Heart right ventricle (tissue), 16 donors: ENCODE results near the gene PDE9A. TPM values are rescaled to one million over a fixed set of nuclear protein-coding genes. Genes with fewer than 3 reads are reported as not detected.
"Not testable (repeated sequence)": the region's sequence is repeated elsewhere in the genome, so short reads cannot be mapped to it uniquely, and the experiment has no call there.

ENCODE experiments used
- ATAC-seq, 8 donors: fragments of 200-7000 bp; cut with Tn5 transposase; one replicate each; pipeline ENCODE4 v1.9.1; 2020; ENCODE audit warnings: mild to moderate bottlenecking in 8 of 8, moderate library complexity in 8 of 8, moderate number of reproducible peaks in 1 of 8
- DNase-seq, 2 donors: peaks; one replicate each; pipeline ENCODE4 v3.0.0-alpha.2; 2020
- H3K27ac ChIP-seq, 10 donors: fragments of 200-600 bp; sonication (generic) in 2 of 10; one replicate each; pipeline versions ENCODE4 v1.5.0 to v1.8.0; 2020 to 2022; ENCODE audit warnings: mild to moderate bottlenecking in 3 of 10
- H3K27me3 ChIP-seq, 7 donors: fragments of 200-600 bp; one replicate each; pipeline ENCODE4 v1.8.0; 2021 to 2022; ENCODE audit warnings: mild to moderate bottlenecking in 2 of 7
- H3K36me3 ChIP-seq, 9 donors: fragments of 200-600 bp; sonication (generic) in 1 of 9; one replicate each; pipeline versions ENCODE4 v1.5.0 to v1.8.0; 2020 to 2022; ENCODE audit warnings: mild to moderate bottlenecking in 2 of 9
- H3K4me1 ChIP-seq, 9 donors: fragments of 200-600 bp; sonication (generic) in 1 of 9; one replicate each; pipeline versions ENCODE4 v1.5.0 to v1.8.0; 2020 to 2022; ENCODE audit warnings: mild to moderate bottlenecking in 4 of 9
- H3K4me3 ChIP-seq, 10 donors: fragments of 200-600 bp; sonication (generic) in 2 of 10; one replicate each; pipeline versions ENCODE4 v1.5.0 to v1.8.0; 2020 to 2022; ENCODE audit warnings: mild to moderate bottlenecking in 7 of 10, moderate library complexity in 2 of 10
- H3K9me3 ChIP-seq, 11 donors: fragments of 200-600 bp in 10 of 11; sonication (generic) in 2 of 11; one replicate each; pipeline versions ENCODE4 v1.5.0 to v1.8.0; 2013 to 2022; ENCODE audit warnings: mild to moderate bottlenecking in 2 of 11, control low read depth in 1 of 11, moderate library complexity in 1 of 11
- CTCF ChIP-seq, 9 donors: fragments of 200-600 bp; sonication (generic) in 2 of 9; IDR thresholded peaks; one replicate each; pipeline versions ENCODE4 v1.5.0 to v1.8.0; 2021 to 2022; ENCODE audit warnings: antibody characterized with exemption in 9 of 9, mild to moderate bottlenecking in 5 of 9, moderate library complexity in 1 of 9
- WGBS, 2 donors: extraction: QIAGEN DNeasy Blood & Tissue Kit; methylation state at CpG; one replicate each; pipeline ENCODE4 v1.1.7; 2013; ENCODE audit warnings: inconsistent platforms in 1 of 2; 5-methylcytosine and 5-hydroxymethylcytosine counted together
- intact Hi-C, 10 donors: fragments of 100-400 bp; cut with DNase I; formaldehyde crosslinking; loops; one replicate each; pipeline versions ENCODE4 v1.11.1 to v1.14.2; 2022
- polyA plus RNA-seq, 2 donors: library from polyadenylated mRNA; stranded (reverse); fragments of 200-250 nt; gene quantifications; one replicate each; pipeline ENCODE4 v1.2.3, GENCODE V29; 2013
- total RNA-seq, 10 donors: library from RNA; stranded (reverse); fragmentation: NEBNext Ultra II Directional in 3 of 10; extraction: Animal tissue kit (Norgen Biotek cat#: 25700) in 3 of 10; gene quantifications; one replicate each; pipeline versions ENCODE4 v1.2.1 to v1.2.4, GENCODE V29; 2021 to 2023
- donor health status: Arrhythmogenic right ventricular cardiomyopathy.
- donor health status: ischemic (EF 13 %, LVEDD 7.1; RV severe dilation, severe dysfunction).
- donor health status: healthy with polysubstance abuse.
- donor health status: DM: no; HTN: yes; CAD: no.
- donor health status: DM: no; HTN: no; CAD: no.
- donor health status: ischemic (EF 25% LVEDD 6.9; RV normal size, moderate dysfunction).
- donor health status: ischemic (EF 25% LVEDD 5.7; RV mildly dilated, moderate dysfunction).
- donor health status: healthy.
- donor health status: DM: yes; HTN: yes; CAD: no.
- donor health status: Ischemic cardiomyopathy.
- donor health status: ischemic (EF 35%, LVEDD 5.7; RV mildly dilated, moderate dysfunction).
- donor health status: nonischemic (EF 11% LVEDD 7.7; RV severe dilation, severe dysfunction).
- donor health status: DM: yes; HTN: yes; CAD: no.
- donor health status: PGD.
- donor health status: ischemic (EF 29% LVEDD 5.4; RV normal size, mild dysfunction).
- donor health status: nonischemic (EF 23%, LVEDD 6.1; RV moderate dilation, normal function).

The PDE9A gene
- total and polyA plus RNA-seq, 12 donors: 1.2 to 7.0 (median 2.2) TPM

GRCh38 chr21:42614396-42614795 is 39.0 kb upstream of the PDE9A start:
- ATAC-seq (no peak), DNase-seq (no peak)
- intact Hi-C loops: no loop called here

DNA sequence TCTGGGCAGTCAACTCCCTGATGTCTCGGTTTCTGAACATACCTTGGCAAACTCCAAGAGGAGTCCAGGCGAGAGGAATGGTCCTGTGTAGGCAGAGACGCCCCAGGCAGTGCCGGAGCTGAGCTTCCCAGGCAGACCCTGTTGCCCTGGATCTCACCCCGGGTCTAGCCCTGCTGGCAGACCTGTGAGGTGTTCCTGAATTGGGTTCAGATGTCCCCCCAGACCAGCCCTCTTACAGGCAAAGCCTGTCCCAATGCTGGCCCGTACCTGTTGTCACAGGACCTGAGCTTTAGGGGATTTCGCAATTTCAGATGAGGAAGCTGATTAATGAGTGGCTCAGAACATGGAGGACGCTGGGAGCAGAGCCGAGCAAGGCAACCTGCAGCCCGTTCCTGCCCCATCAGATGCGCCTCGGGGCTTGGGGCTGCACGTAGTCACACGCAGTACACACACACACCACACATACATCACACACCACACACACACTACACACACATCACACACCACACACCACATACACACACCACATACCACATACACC is 38.5 kb upstream of the PDE9A start:
- 37 to 44% methylated on average over 14 of the region's 14 CpGs for WGBS, 2 donors

More at GRCh38 chr21:42614396-42614795, 39.0 kb upstream of the PDE9A start:
- 69 to 75% methylated on average over 9 of the region's 9 CpGs for WGBS, 2 donors
- Histone ChIP-seq H3K4me1 (peaks cover 0 to 11% (median 0%) of the 10 kb centered on the region in 9 donors), H3K4me3 (no peak overlapping the region), H3K9me3 (peaks cover 0 to 26% (median 9%) of the 10 kb centered on the region in 11 donors), H3K27ac (no peak overlapping the region), H3K27me3 (peaks cover 11 to 37% (median 34%) of the 10 kb centered on the region in 7 donors), H3K36me3 (no peaks in the 10 kb centered on the region)
- TF ChIP-seq CTCF (IDR thresholded peaks at IDR 0.05): no peak

DNA sequence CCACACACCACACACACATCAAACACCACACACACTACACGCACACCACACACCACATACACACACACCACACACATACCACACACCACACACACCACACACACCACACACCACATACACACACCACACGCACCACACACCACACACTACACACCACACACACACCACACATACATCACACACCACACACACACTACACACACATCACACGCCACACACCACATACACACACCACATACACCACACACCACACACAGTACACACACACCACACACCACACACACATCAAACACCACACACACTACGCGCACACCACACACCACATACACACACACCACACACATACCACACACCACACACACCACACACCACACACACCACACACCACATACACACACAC is 38.0 kb upstream of the PDE9A start:
- H3K27me3 ChIP-seq: peaks cover 11 to 47% (median 44%) of the 10 kb centered on the region in 7 donors
- H3K4me3 ChIP-seq, H3K36me3 ChIP-seq, DNase-seq, H3K27ac ChIP-seq, intact Hi-C loops, ATAC-seq: not testable (repeated sequence)
- peaks cover 0 to 26% (median 9%) of the 10 kb centered on the region in 11 donors for H3K9me3 ChIP-seq
- WGBS, 2 donors: 75 to 80% methylated on average over 2 to 4 of the region's 5 CpGs
- H3K4me1 ChIP-seq: peaks cover 0 to 11% (median 0%) of the 10 kb centered on the region in 9 donors

More for the DNA sequence above, 38.5 kb upstream of the PDE9A start:
- Histone ChIP-seq H3K9me3 (peaks cover 0 to 26% (median 9%) of the 10 kb centered on the region in 11 donors), H3K27me3 (peaks cover 11 to 42% (median 39%) of the 10 kb centered on the region in 7 donors), H3K36me3 (no peaks in the 10 kb centered on the region), H3K4me3 (no peak overlapping the region), H3K27ac (no peak overlapping the region), H3K4me1 (peaks cover 0 to 11% (median 0%) of the 10 kb centered on the region in 9 donors)
- DNase-seq (no peak), ATAC-seq (no peak)
- intact Hi-C loops: no loop called here
- no peak for TF ChIP-seq CTCF (IDR thresholded peaks at IDR 0.05)

DNA sequence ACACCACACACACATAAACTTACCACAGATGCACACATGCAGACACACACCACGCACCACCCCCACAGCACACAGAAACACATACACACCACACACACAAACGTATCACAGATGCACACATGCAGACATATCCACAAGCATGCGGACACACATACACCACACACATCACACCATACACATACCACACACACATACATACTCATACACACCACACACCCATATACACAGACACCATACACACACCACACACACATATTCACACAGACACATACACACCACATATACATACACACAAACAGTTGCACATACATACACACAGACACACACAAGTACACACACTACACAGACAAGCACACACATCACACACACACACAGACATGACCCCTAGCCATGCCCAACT is 37.5 kb upstream of the PDE9A start:
- ATAC-seq (no peak), DNase-seq (no peak)
- WGBS, 2 donors: 59 to 64% methylated on average over 3 of the region's 3 CpGs
- no peak for TF ChIP-seq CTCF (IDR thresholded peaks at IDR 0.05)
- peaks cover 0 to 11% (median 0%) of the 10 kb centered on the region in 9 donors for H3K4me1 ChIP-seq
- no peaks in the 10 kb centered on the region for H3K36me3 ChIP-seq
- no peak overlapping the region for H3K27ac ChIP-seq
- intact Hi-C loops: no loop called here
- H3K9me3 ChIP-seq: peaks cover 0 to 23% (median 9%) of the 10 kb centered on the region in 11 donors
- H3K27me3 ChIP-seq: peaks cover 11 to 52% (median 46%) of the 10 kb centered on the region in 7 donors
- no peak overlapping the region for H3K4me3 ChIP-seq

DNA sequence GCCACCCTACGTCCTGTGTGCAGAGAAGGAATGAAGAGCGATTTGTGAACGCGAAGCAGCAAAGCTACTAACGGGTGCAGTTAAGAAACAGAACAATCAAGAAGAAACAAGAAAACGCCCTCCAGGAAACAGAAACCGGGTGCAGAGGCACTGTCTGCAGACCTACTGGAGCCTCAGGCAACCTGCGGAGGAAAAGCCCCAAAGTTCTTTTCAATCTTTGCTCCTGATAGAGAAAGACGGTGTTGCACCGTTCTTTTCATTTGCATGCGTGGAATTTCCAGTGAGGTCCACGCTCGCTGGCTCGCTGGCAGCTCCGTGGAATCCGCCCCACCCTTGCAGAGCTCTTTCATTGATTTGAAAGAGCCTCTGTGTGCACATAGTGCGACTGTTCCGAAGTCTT is 37.0 kb upstream of the PDE9A start:
- intact Hi-C loops: no loop called here

More for the DNA sequence above, 37.0 kb upstream of the PDE9A start:
- Histone ChIP-seq H3K27ac (no peak overlapping the region), H3K27me3 (peaks cover 11 to 57% (median 46%) of the 10 kb centered on the region in 7 donors), H3K4me1 (peaks cover 0 to 11% (median 0%) of the 10 kb centered on the region in 9 donors), H3K4me3 (peak overlapping the region in 4 of 10 donors; percentile 16 to 26 (median 20)), H3K36me3 (no peaks in the 10 kb centered on the region), H3K9me3 (peaks cover 0 to 18% (median 8%) of the 10 kb centered on the region in 11 donors)
- ATAC-seq: no peak
- 27 to 31% methylated on average over 18 of the region's 18 CpGs for WGBS, 2 donors
- no peak for TF ChIP-seq CTCF (IDR thresholded peaks at IDR 0.05)
- DNase-seq: no peak
